Measurements from ENCODE around the gene OSM.
A peak's percentile ranks its signal among the peaks of the same experiment; 100 is the strongest.

OSM gene

GRCh38 chr22:30263883-30264282 lies 2.8 kb downstream of the OSM start:
- no peak for DNase-seq (ENCODE audit: low read depth)

GRCh38 chr22:30262917-30263741 lies 3.5 kb downstream of the OSM start:
- DNase-seq (ENCODE audit: low read depth) = peak; percentile 63

DNA sequence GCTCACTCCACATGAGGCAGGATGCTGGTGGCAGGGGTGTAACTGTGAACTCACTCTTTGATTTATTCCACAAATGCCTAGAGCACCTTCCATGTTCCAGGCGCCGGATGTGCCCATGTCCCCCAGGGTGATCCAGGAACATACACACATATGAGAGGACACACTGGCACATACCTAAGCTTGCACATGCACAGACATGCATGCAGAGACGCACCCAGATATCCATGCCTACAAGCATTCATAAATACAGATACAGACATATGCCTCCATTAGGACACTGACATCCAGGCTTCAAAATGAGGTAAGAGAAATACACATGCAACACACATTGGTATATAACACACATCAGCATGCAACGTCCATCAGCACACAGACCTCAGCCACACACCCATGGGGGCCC lies 4.5 kb downstream of the OSM start:
- DNase-seq (ENCODE audit: low read depth) = no peak

DNA sequence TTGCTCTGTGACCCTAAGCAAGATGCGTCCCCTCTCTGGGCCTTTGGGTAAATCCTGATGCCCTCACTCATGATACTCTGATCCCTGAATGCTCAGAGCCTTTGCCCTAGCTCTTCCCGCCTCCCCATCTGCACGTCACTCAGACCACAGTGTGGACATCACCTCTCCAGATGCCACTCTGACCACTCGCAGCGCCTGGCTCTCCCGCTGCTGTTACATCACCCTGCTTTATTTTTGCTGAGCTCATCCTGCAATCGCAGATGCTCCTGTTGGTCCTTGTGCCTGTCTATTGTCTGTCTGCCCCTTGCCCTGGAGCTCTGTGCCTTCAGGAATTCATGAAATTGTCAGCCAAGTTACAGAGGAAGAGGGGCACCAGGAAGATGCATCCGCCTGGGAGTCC lies 5.5 kb downstream of the OSM start:
- no peak for DNase-seq (ENCODE audit: low read depth)

GRCh38 chr22:30260682-30261081 lies 6.0 kb downstream of the OSM start:
- no peak for DNase-seq (ENCODE audit: low read depth)

- no peak for DNase-seq (ENCODE audit: low read depth)
These were observed 6.4 kb downstream of the OSM start for GRCh38 chr22:30260276-30260675.

DNA sequence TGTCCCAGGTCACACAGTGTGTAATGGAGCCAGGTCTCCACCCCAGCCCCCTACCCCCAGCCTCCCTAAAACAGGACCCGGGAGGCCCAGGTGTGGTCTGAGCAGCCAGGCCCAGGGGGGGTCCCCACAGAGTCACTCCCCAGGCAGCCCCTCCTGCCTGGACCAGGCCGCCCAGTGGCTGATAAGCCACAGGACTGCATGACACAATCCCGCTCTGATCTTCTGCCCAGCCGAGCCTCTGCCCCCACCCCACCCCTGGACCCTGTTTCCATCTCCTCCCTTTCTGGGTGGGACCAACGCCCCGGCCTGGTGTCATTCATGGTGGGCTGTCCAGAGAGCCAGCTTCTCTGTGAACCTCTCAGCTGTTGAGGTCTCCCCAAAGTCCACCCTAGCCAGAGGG lies 12.3 kb downstream of the OSM start:
- no peak for DNase-seq (ENCODE audit: low read depth)

- peak; percentile 41 for DNase-seq (ENCODE audit: low read depth)
These were observed 13.3 kb downstream of the OSM start for GRCh38 chr22:30253205-30253852.

- no peak for DNase-seq (ENCODE audit: low read depth)
These were observed 14.0 kb downstream of the OSM start for GRCh38 chr22:30252411-30253204.

- DNase-seq (ENCODE audit: low read depth) = peak; percentile 86
These were observed 14.9 kb downstream of the OSM start for GRCh38 chr22:30251711-30252110.

DNA sequence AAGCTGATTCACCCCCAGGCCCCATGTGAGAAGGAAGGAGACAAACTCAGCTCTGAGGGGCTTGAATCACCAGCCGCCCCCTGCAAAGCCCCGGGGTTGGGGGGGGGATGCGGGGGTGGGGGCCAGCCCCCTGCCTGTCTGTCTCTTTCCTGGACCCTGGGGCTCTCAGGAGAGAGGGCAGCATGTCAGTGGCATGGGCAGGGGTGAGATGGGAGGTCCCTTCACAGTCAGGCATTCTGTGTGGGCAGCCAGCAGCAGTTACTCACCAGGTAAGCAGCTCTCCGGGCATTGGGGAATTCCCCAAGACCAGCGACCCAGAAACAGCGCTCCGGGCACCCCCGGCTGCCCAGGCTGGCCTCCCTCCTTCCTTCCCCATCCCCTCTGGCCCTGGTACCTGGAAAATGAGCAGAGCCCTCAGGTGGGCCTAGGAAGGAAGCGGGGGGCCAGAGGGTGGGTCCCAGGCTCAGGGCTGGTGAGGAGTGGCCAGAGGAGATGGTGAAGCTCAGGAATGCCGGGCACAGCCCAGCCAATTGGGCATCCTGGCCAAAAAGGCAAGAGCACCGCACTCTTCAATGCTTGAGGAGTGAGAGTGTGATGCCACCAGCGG lies 15.9 kb downstream of the OSM start:
- peak; percentile 71 for DNase-seq (ENCODE audit: low read depth)

GRCh38 chr22:30250039-30250565 lies 16.5 kb downstream of the OSM start:
- no peak for DNase-seq (ENCODE audit: low read depth)

- DNase-seq (ENCODE audit: low read depth) = no peak
These were observed 17.3 kb downstream of the OSM start for GRCh38 chr22:30249049-30250038.

- DNase-seq (ENCODE audit: low read depth) = no peak
These were observed 18.2 kb downstream of the OSM start for GRCh38 chr22:30248484-30248883.

GRCh38 chr22:30247974-30248373 lies 18.7 kb downstream of the OSM start:
- no peak for DNase-seq (ENCODE audit: low read depth)

GRCh38 chr22:30247561-30247960 lies 19.1 kb downstream of the OSM start:
- no peak for DNase-seq (ENCODE audit: low read depth)

DNA sequence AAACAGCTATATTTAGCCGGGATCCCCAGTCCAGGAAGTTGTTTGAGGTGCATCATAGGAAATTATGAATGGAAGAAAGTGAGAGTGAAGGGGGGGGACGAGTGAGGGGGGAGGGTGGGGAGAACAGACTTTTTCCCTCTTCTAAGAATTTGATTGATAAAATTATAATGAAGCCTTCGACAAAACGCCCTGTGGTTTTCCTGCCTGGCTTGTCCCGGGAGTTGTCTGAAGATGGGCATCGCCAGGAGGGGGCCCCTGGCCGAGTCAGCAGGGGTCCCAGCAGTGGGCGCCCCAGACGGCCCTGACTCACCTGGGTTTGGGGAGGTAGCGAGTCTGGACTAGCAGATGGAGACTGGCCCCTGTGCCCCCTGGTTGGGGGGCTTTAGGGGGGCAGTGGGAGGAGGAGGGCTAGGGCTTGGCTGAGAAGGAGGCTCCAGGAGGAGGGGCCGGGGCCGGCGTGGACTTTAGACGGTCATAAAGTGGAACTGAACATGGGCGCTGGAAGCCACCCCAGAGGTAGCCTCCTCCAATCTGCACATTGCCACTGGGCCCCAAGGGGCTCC lies 19.8 kb downstream of the OSM start:
- no peak for DNase-seq (ENCODE audit: low read depth)

DNA sequence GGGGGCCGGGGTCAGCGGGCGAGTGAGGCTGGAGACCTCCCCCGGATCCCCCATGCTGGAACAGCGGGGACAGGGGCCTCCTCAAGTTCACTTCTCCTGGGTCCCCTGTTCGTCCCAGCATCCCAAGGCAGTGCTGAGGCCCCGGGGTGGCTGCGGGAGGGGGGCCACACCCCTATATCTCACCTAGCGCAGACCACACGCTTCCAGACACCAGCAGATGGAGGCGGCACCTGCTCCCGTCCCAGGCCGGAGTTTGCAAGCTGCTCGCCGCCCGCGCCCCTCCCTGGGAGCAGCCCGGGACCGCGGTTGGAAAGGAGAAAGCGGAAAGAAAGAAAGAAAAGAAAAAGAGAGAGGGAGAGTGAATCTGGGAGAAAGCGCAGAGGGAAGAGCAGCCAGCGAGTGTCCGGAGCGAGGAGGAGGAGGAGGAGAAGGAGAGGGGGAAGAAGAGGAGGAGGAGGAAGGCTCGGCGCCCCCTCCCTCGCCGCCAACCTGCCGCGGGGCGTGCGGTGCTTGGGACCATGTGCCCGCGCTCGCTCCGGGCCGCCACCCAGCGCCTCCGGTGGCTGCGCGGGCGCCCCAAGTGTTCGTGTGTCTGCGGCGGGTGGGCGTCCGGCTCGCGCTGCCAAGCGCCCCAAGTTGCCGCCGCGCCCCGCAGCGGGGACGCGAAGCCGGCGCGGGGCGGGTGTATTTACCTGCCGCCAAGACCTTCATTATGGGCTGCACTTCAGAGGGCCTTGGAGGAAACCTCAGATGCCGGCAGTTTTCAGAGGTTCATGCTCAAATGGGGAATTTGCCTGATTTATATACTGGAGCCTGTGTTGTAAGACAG lies 20.5 kb downstream of the OSM start, which contains the start of gene LIF:
Gene LIF (minus strand): TSS at position 775 of the 829 bp plus-strand sequence. CDS start 64 bp downstream, at position 711.
- peak; percentile 67 for DNase-seq (ENCODE audit: low read depth)

DNA sequence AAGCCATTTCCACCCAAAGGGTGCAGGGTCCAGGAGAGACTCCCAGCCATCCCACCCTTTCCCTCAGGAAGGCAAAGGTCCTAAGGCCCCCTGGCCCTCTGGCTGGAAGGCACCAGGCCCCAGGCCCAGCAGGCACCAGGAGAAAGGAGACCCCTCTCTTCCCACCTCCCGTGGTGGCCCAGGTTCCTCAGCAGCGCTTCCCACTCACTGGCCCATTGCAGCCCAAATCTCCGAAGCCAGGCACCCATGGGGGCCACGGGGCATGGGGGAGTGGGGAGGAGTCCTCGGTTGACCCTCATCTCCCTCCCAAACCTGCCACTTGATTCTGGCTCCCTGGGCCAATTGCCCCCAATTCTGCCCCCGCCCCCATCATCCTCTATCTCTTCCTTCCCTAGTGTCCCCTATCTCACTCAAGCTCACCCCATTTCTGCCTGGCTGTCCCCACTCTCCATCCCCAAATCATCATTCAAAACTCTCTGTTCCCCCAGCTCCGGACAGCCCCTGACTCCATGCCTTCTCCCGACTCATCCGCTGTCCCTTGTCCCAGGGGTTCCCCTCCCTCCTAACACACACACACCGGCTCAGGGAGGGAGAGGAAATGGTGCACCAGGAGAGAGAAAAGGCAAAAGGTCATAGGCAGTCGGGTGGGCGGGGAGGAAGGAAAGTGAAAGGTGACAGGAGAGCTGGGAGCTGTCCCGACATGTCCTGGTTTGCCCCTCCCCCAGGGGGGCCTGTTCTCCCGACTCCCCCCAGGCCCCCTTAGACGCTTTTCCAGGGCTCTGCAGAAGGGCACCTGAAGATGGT lies 21.3 kb downstream of the OSM start:
- no peak for DNase-seq (ENCODE audit: low read depth)
